ENCODE data around the gene SRP9. TPM values are rescaled to one million over a fixed set of nuclear protein-coding genes. Genes with fewer than 3 reads are reported as not detected.
"Not testable (repeated sequence)": the region's sequence is repeated elsewhere in the genome, so short reads cannot be mapped to it uniquely, and the experiment has no call there.

Gene SRP9
- total RNA-seq, 2 experiments from 2014 or later = 198 to 225 TPM

DNA sequence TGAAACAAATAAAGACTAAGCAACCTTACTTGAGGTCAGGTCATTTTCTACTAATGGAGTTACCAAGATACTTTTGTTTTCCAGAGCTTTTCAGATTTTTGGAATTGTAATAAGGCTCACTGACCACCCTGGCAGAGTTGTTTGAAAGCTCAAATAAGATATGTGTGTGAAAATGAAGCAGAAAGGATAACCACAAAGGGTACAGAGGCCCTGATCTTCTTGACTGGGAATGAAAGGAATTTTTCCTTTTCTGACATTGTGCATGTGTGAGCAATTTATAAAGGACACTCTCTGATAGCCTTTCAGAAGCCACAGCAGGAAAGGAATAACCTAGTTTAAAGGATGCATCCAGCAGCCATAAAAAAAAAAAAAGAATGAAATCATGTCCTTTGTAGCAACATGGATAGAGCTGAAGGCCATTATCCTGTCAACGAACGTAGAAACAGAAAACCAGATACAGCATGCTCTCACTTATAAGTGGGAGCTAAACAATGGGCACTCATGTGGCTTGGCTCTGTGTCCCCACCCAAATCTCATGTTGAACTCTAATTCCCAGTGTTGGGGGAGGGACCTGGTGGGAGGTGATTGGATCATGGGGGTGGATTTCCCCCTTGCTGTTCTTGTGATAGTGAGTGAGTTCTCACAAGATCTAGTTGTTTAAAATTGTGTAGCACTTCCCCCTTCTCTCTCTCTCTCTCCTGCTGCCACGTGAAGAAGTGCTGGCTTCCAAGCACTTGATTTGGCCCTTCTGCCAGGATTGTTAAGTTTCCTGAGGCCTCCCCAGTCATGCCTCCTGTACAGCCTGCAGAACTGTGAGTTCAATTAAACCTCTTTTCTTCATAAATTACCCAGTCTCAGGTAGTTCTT is 3.1 kb upstream of the SRP9 start:
- Mint-ChIP-seq H3K27me3 (no peaks in the 10 kb centered on the region), H3K36me3 (peaks cover 5% of the 10 kb centered on the region), H3K4me3 (no peak overlapping the region), H3K4me1 (peaks cover 4% of the 10 kb centered on the region), H3K27ac (no peak overlapping the region), H3K9me3 (ENCODE audit: low read depth) (no peaks in the 10 kb centered on the region)
- ATAC-seq = no peak
- CTCF ChIA-PET = interaction anchor here (1.2 kb wide), 2 partner anchors 203 to 299 kb away, joined by 3 read pairs; no protein-coding TSS in a partner anchor
- DNase-seq = no peak

DNA sequence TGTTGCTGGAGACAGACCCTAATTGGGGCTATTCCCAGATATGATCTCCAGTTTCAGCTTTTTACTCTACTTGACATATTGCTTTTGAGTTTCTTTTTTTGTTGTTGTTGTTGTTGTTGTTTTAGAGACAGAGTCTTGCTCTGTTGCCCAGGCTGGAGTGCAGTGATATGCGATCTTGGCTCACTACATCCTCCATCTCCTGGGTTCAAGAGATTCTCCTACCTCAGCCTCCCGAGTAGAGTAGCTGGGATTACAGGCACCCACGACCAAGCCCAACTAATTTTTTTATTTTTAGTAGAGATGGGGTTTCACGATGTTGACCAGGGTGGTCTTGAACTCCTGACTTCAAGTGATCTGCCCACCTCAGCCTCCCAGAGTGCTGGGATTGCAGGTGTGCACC is 1.3 kb upstream of the SRP9 start:
- no peaks in the 10 kb centered on the region for H3K9me3 Mint-ChIP-seq (ENCODE audit: low read depth)

DNA sequence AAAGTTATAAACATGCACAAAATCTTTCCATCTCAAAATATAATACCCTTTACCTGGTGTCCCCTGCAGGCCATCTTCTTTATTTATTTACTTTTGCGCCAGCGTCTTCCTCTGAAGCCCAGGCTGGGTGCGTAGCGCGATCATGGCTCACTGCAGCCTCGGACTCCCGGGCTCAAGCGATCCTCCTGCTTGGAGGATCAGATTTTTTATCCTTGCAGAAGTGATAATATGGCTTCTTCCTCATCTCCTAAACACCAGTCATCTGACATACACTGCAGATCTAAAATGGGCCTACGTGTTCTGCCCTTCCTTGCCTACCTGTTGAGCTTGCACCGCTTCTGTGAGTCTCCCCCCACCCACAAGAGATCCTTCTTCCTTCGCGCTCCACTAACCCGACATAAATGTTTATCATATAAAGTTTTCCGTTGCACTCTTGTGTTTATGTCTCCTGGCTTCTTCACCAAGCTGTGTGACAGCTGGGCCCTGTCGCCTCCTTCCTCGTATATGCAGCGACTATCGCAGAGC is 506 bp upstream of the SRP9 start:
- no peaks in the 10 kb centered on the region for H3K27me3 Mint-ChIP-seq
- H3K4me3 Mint-ChIP-seq = no peak overlapping the region
- peaks cover 23% of the 10 kb centered on the region for H3K4me1 Mint-ChIP-seq
- peaks cover 19% of the 10 kb centered on the region for H3K36me3 Mint-ChIP-seq
- ATAC-seq (peak; percentile 8), DNase-seq (no peak)
- CTCF ChIA-PET = interaction anchor here (0.7 to 3.6 kb wide), 25 partner anchors 10 to 309 kb away, joined by 3 to 30 read pairs (median 4); partner anchors contain the start of genes EPHX1, H3-3A, PYCR2 and TMEM63A
- no peak overlapping the region for H3K27ac Mint-ChIP-seq
- no peaks in the 10 kb centered on the region for H3K9me3 Mint-ChIP-seq (ENCODE audit: low read depth)

More for the DNA sequence above, 1.3 kb upstream of the SRP9 start:
- Mint-ChIP-seq H3K27ac (no peak overlapping the region), H3K27me3 (no peaks in the 10 kb centered on the region), H3K36me3 (peaks cover 17% of the 10 kb centered on the region), H3K4me3 (no peak overlapping the region), H3K4me1 (peaks cover 19% of the 10 kb centered on the region)
- no peak for DNase-seq
- CTCF ChIA-PET = interaction anchor here (1.0 to 3.6 kb wide), 4 partner anchors 135 to 302 kb away, joined by 3 to 26 read pairs (median 12); partner anchors contain the start of gene PYCR2
- no peak for ATAC-seq

DNA sequence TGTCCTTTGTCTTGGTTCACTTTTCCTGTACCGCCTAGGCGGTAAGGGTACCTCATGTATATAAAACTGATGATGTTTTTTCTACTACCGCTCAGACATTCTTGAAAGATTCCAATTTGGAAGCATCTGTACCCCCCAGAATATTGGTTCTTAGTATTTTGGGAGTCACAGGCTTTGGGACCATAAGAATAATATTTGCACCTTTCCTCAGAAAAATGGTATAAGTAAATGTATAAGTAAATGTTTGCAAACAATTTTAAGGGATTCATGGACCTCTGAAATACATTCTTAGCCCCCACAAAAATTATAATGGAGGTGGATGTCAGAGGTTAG is 677 bp downstream of the SRP9 start:
- Mint-ChIP-seq H3K4me1 (peaks cover 32% of the 10 kb centered on the region), H3K4me3 (no peak overlapping the region), H3K27ac (no peak overlapping the region), H3K9me3 (ENCODE audit: low read depth) (no peaks in the 10 kb centered on the region), H3K27me3 (no peaks in the 10 kb centered on the region), H3K36me3 (peaks cover 26% of the 10 kb centered on the region)
- CTCF ChIA-PET = interaction anchor here (0.7 to 3.6 kb wide), 22 partner anchors 8 to 1080 kb away, joined by 3 to 30 read pairs (median 5); partner anchors contain the start of genes H3-3A, PYCR2 and TMEM63A
- ATAC-seq (no peak), DNase-seq (no peak)

DNA sequence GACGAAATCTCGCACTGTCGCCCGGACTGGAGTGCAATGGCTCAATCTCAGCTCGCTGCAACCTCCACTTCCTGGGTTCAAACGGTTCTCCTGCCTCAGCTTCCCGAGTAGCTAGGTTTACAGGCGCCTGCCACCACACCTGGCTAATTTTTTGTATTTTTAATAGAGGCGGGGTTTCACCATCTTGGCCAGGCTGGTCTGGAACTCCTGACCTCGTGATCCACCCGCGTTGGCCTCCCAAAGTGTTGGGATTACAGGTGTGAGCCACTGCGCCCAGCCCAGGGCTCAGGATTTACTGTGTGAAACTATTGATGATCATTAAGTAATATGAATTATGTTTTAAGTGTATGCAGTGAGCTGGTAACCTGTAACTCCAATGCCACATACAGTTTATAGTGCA is 1.5 kb downstream of the SRP9 start:
- H3K36me3 Mint-ChIP-seq = peaks cover 33% of the 10 kb centered on the region
- not testable (repeated sequence) for H3K9me3 Mint-ChIP-seq (ENCODE audit: low read depth); H3K27me3 Mint-ChIP-seq; H3K27ac Mint-ChIP-seq; DNase-seq; H3K4me3 Mint-ChIP-seq; ATAC-seq
- peaks cover 39% of the 10 kb centered on the region for H3K4me1 Mint-ChIP-seq
- CTCF ChIA-PET = interaction anchor here (0.7 to 3.6 kb wide), 10 partner anchors 9 to 1081 kb away, joined by 3 to 30 read pairs (median 7); partner anchors contain the start of gene TMEM63A

DNA sequence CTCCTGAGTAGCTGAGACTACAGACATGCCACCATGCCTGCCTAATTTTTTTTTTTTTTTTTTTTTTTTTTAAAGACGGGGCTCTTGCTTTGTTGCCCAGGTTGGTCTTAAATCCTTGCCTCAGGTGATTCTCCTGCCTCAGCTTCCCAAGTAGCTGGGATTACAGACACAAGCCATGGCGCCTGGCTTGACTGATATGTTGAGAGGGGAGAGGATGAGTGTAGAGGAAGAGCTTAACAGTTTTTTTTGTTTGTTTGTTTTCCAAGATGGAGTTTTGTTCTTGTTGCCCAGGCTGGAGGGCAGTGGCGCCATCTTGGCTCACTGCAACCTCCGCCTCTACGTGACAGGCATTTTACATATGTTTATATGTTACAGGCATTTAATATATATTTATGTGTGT is 2.5 kb downstream of the SRP9 start:
- ATAC-seq = no peak
- peak overlapping the region; percentile 28 for H3K4me3 Mint-ChIP-seq
- H3K36me3 Mint-ChIP-seq = peaks cover 37% of the 10 kb centered on the region
- H3K4me1 Mint-ChIP-seq = peaks cover 39% of the 10 kb centered on the region
- DNase-seq = no peak
- no peak overlapping the region for H3K27ac Mint-ChIP-seq
- H3K27me3 Mint-ChIP-seq = no peaks in the 10 kb centered on the region
- CTCF ChIA-PET = interaction anchor here (0.7 to 0.8 kb wide), 2 partner anchors 131 to 922 kb away, joined by 3 to 5 read pairs; no protein-coding TSS in a partner anchor
- no peaks in the 10 kb centered on the region for H3K9me3 Mint-ChIP-seq (ENCODE audit: low read depth)

DNA sequence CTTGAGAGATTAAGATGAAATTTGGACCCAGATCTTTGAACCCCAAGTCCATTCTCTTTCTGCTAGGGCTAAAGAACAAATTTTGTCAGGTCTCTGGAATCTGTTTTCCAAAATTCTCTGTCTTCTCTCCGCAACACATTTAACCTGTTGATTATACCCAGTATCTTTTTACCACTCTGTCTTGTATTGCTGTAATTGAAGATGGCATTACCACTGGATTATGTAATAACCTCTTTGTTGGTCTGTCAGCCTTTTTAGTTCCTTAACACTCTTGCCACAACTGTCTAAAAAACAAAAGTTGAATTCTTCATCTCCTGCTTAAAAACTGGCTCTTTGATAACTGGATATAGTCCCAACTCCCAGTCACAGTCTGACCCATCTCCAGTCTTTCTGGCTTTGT is 3.0 kb downstream of the SRP9 start:
- CTCF ChIA-PET = interaction anchor here (0.7 to 0.9 kb wide), 3 partner anchors 130 to 922 kb away, joined by 3 to 5 read pairs (median 3); no protein-coding TSS in a partner anchor
- no peak overlapping the region for H3K4me3 Mint-ChIP-seq

DNA sequence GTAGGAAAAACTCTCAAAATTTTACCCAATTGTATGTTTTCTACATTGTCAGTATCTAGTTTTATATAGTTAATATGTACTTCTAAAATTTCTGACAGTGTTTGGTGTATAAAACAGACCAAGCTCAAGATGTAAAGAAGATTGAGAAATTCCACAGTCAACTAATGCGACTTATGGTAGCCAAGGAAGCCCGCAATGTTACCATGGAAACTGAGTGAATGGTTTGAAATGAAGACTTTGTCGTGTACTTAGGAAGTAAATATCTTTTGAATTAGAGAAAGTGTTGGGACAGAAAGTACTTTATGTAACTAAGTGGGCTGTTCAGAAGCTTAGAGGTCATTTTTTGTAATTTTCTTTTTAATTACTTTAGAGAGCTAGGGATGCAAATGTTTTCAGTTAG is 11.5 kb downstream of the SRP9 start:
- DNase-seq; CTCF ChIA-PET; H3K27ac Mint-ChIP-seq; H3K27me3 Mint-ChIP-seq; H3K9me3 Mint-ChIP-seq (ENCODE audit: low read depth); H3K4me3 Mint-ChIP-seq; ATAC-seq; H3K4me1 Mint-ChIP-seq: not testable (repeated sequence)
- H3K36me3 Mint-ChIP-seq = peaks cover 65% of the 10 kb centered on the region

More for the DNA sequence above, 3.0 kb downstream of the SRP9 start:
- ATAC-seq = no peak
- Mint-ChIP-seq H3K9me3 (ENCODE audit: low read depth) (no peaks in the 10 kb centered on the region), H3K4me1 (peaks cover 39% of the 10 kb centered on the region), H3K27me3 (no peaks in the 10 kb centered on the region), H3K27ac (peak overlapping the region; percentile 67), H3K36me3 (peaks cover 37% of the 10 kb centered on the region)
- DNase-seq = no peak

DNA sequence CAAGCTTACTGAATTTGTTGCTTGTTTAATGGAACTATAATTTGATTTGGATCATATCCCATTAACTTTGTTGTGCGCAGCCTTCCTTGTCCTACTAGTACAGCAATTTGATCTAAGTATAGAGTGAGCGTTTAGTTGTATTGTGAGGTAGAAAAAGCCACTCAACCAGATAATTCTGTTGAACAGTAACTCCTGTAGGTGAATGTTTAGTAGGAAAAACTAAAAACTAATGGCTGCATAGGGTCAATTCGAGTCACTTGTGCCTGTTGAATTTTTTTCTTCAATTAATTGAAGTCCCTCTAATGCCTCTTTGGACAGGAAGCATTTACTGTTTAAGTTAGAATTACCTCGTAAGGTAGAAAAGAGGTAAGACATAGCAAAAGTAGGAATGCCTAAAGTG is 17.3 kb downstream of the SRP9 start:
- H3K4me1 Mint-ChIP-seq = no peaks in the 10 kb centered on the region
- CTCF ChIA-PET = no interaction called here
- H3K27me3 Mint-ChIP-seq = no peaks in the 10 kb centered on the region
- H3K4me3 Mint-ChIP-seq = no peak overlapping the region
- no peak overlapping the region for H3K27ac Mint-ChIP-seq
- H3K36me3 Mint-ChIP-seq = peaks cover 43% of the 10 kb centered on the region
- ATAC-seq (no peak), DNase-seq (no peak)
- H3K9me3 Mint-ChIP-seq (ENCODE audit: low read depth) = peaks cover 4% of the 10 kb centered on the region

DNA sequence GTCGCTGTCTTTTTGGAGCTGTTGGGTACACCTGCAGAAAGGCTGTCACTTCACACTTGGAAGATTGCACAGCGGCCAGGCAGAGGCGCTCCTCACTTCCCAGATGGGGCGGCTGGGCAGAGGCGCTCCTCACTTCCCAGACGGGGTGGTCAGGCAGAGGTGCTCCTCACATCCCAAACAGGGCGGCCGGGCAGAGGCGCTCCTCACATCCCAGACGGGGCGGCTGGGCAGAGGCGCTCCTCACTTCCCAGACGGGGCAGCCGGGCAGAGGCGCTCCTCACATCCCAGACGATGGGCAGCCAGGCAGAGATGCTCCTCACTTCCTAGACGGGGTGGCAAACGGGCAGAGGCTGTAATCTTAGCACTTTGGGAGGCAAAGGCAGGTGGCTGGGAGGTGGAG is 18.5 kb downstream of the SRP9 start:
- H3K4me3 Mint-ChIP-seq; H3K27ac Mint-ChIP-seq; CTCF ChIA-PET; H3K4me1 Mint-ChIP-seq; H3K9me3 Mint-ChIP-seq (ENCODE audit: low read depth); H3K27me3 Mint-ChIP-seq; DNase-seq; ATAC-seq: not testable (repeated sequence)
- peaks cover 34% of the 10 kb centered on the region for H3K36me3 Mint-ChIP-seq

DNA sequence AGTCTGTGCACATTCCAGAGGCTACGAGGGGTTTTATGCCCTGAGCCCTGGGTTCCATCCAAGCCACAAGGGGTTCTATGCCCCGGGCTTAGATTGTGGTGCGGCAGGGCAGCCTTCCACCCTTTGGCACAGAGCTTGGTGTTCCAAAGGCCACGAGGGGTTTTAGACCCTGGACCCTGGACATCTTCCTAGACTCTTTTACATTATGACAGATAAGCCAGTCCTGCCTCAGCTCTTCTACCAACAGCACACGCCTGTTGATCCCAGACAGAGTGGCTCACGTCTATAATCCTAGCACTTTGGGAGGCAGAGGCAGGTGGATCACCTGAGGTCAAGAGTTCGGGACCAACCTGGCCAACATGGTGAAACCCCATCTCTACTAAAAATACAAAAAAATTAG is 23.5 kb downstream of the SRP9 start:
- H3K4me3 Mint-ChIP-seq; ATAC-seq; H3K4me1 Mint-ChIP-seq; H3K9me3 Mint-ChIP-seq (ENCODE audit: low read depth); CTCF ChIA-PET; H3K27me3 Mint-ChIP-seq; H3K27ac Mint-ChIP-seq; DNase-seq; H3K36me3 Mint-ChIP-seq: not testable (repeated sequence)

DNA sequence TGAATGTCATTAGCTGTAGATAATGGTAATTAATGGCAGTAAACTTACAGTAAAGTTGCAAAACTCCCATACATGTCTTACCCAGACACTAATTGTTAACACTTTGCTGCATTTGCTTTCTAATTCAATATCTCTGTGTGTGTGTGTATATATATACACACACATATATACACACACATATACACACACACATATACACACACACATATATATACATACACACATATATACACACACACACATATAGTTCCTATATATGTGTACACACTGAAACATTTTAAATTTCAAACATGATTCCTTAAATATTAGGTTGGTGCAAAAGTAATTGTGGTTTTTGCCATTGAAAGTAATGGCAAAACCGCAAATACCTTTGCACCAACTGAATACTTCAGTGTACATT is 28.6 kb downstream of the SRP9 start:
- H3K27ac Mint-ChIP-seq = no peak overlapping the region
- no peaks in the 10 kb centered on the region for H3K36me3 Mint-ChIP-seq
- no peak overlapping the region for H3K4me3 Mint-ChIP-seq
- ATAC-seq (no peak), DNase-seq (no peak)
- CTCF ChIA-PET = no interaction called here
- no peaks in the 10 kb centered on the region for H3K9me3 Mint-ChIP-seq (ENCODE audit: low read depth)
- H3K4me1 Mint-ChIP-seq = peaks cover 12% of the 10 kb centered on the region
- peaks cover 14% of the 10 kb centered on the region for H3K27me3 Mint-ChIP-seq

DNA sequence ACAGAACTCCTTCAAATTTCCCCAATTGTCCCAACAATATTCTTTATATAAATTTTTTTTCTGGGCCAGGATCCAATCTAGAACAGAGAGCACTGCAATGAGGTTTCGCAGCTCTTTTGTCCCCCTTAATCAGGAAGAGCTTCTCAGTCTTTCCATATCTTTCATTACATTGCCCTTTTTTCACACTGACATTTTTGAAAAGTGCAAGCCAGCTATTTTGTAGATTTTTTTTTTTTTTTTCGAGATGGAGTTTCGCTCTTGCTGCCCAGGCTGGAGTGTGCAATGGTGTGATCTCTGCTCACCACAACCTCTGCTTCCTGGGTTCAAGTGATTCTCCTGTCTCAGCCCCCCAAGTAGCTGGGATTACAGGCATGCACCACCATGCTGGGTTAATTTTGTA is 29.1 kb downstream of the SRP9 start:
- Mint-ChIP-seq H3K27me3 (peaks cover 19% of the 10 kb centered on the region), H3K4me1 (peaks cover 12% of the 10 kb centered on the region)
- H3K27ac Mint-ChIP-seq; H3K9me3 Mint-ChIP-seq (ENCODE audit: low read depth); H3K36me3 Mint-ChIP-seq; CTCF ChIA-PET; ATAC-seq; DNase-seq; H3K4me3 Mint-ChIP-seq: not testable (repeated sequence)

DNA sequence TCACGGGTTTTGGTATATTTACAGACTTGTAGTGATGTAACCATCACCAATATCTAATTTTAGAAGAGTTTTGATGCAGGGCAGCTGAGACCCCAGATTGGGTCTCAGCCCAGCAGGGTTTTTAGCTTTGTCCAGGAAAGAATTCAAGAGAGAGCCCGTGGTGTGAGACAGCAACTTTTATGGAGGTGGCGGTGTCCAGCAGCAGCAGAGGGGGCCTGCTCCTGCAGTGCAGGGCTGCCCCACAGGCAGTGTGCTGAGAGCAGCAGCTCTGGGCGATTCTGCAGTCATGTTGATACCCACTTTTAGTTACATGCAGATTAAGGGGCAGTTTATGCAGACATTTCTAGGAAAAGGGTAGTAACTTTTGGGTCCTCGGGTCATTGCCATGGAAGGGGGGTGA is 30.5 kb downstream of the SRP9 start:
- no peak overlapping the region for H3K27ac Mint-ChIP-seq
- no peak for ATAC-seq
- no peaks in the 10 kb centered on the region for H3K36me3 Mint-ChIP-seq
- H3K9me3 Mint-ChIP-seq (ENCODE audit: low read depth) = no peaks in the 10 kb centered on the region
- no peak for DNase-seq
- H3K4me1 Mint-ChIP-seq = peaks cover 12% of the 10 kb centered on the region
- peaks cover 21% of the 10 kb centered on the region for H3K27me3 Mint-ChIP-seq
- H3K4me3 Mint-ChIP-seq = no peak overlapping the region
- CTCF ChIA-PET = interaction anchor here (1.2 kb wide), 1 partner anchor 9 kb away, joined by 3 read pairs; no protein-coding TSS in a partner anchor

Measured in activated CD8-positive, alpha-beta memory T cell treated with anti-CD3 and anti-CD28 coated beads, Interleukin-2, amount 10 ng/mL, durations not matched to agents 7 days and 5 days (primary cell).